ENCODE measurements around the gene AXL. TPM values are rescaled to one million over a fixed set of nuclear protein-coding genes. Genes with fewer than 3 reads are reported as not detected.

The AXL gene
- total and polyA plus RNA-seq, 3 donors from 2014 or later = 56.0 to 150 (median 98.2) TPM

DNA sequence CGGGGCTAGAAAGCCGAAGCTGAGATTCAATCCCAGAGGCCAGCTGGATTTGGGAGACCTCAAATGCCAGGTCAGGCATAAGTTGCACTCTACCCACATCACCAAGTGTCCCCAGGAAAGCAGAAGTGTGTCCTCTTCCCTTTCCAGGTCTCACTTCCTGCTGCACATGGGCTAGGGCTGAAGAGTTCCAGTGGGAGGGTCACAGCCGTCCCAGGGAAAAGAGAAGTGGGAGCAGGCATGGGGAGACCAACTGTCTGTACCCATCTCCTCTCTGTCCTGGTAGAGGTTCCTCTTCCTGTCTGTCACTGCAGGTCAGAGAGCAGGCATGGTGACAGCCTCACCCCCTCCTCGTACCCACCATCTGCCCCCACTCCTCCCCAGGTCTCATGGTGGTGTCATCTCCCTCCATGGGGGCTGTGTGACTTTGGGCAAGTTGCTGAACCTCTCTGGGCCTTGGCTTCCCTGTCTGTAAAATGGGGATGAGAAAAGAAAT is 14.8 kb downstream of the AXL start:
- Histone ChIP-seq H3K9me3 (no peaks in the 10 kb centered on the region), H3K27ac (no peak overlapping the region), H3K4me3 (no peak overlapping the region), H3K27me3 (no peaks in the 10 kb centered on the region), H3K36me3 (ENCODE audit: low read depth, missing control alignments) (no peaks in the 10 kb centered on the region), H3K4me1 (no peaks in the 10 kb centered on the region)
- DNase-seq = no peak
- TF ChIP-seq POLR2A (IDR thresholded peaks at IDR 0.05) (no peak), CTCF (IDR thresholded peaks at IDR 0.05) (no peak)
- intact Hi-C loops (cut with DNase I; ENCODE audit: low total_unique reads) = no loop called here
- WGBS, 2 donors = 72 to 82% methylated on average over 4 of the region's 4 CpGs

DNA sequence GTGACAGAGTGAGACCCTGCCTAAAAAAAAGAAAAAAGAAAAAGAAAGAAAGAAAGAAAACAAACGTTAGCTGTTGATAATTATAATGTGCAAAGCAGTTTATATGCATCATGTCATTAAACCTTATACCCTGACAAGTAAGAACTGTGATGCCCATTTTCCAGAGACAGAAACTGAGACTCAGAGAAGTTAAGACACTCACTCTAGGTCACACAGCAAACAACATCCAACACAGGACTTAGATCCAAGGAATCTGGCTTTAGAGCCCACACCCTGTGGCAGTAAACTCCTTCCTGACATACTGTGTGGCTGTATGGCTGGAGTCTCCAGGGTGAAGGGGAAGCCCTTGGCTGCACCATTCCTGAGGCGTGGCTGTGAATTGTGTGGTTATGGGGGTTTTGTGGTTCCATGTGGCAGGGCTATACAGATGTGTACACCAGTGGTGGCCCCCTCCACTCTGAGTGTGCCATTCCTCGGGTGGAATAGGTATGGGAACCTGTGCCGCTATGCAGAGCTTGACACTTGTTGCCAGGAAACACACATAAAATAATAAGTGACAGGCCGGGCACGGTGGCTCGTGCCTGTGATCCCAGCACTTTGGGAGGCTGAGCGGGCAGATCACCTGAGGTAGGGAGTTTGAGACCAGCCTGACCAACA is 15.6 kb downstream of the AXL start:
- intact Hi-C loops (cut with DNase I; ENCODE audit: low total_unique reads) = no loop called here
- Histone ChIP-seq H3K27ac (no peak overlapping the region), H3K4me1 (no peaks in the 10 kb centered on the region), H3K27me3 (no peaks in the 10 kb centered on the region), H3K4me3 (no peak overlapping the region), H3K36me3 (ENCODE audit: low read depth, missing control alignments) (no peaks in the 10 kb centered on the region), H3K9me3 (no peaks in the 10 kb centered on the region)
- 72 to 90% methylated on average over 8 of the region's 8 CpGs for WGBS, 2 donors
- no peak for DNase-seq
- TF ChIP-seq POLR2A (IDR thresholded peaks at IDR 0.05) = no peak
- TF ChIP-seq CTCF (IDR thresholded peaks at IDR 0.05) = no peak

DNA sequence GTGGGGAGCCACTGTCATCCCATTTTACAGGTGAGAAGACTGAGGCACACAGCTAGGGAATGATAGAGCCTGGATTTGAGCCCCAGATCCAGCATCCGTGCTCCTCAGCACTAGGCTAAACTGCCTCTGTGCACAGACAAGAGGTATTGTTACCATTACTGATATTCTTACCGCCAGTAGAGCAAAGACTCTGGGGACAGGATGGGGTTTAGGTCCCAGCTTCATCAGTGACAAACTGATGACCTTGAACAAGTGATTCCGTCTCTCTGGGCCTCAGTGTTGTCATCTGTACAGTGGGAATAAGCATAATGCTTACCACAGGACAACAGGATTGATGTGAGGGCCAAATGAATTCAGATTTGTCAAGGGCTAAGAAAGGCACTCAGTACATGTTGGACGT is 16.5 kb downstream of the AXL start:
- 78 to 81% methylated on average over 4 of the region's 4 CpGs for WGBS, 2 donors
- H3K4me3 ChIP-seq = no peak overlapping the region
- no peaks in the 10 kb centered on the region for H3K36me3 ChIP-seq (ENCODE audit: low read depth, missing control alignments)
- no peak for DNase-seq
- H3K4me1 ChIP-seq = no peaks in the 10 kb centered on the region
- H3K27ac ChIP-seq = no peak overlapping the region
- H3K27me3 ChIP-seq = no peaks in the 10 kb centered on the region
- TF ChIP-seq POLR2A (IDR thresholded peaks at IDR 0.05) (no peak), CTCF (IDR thresholded peaks at IDR 0.05) (no peak)
- H3K9me3 ChIP-seq = no peaks in the 10 kb centered on the region
- intact Hi-C loops (cut with DNase I; ENCODE audit: low total_unique reads) = no loop called here

DNA sequence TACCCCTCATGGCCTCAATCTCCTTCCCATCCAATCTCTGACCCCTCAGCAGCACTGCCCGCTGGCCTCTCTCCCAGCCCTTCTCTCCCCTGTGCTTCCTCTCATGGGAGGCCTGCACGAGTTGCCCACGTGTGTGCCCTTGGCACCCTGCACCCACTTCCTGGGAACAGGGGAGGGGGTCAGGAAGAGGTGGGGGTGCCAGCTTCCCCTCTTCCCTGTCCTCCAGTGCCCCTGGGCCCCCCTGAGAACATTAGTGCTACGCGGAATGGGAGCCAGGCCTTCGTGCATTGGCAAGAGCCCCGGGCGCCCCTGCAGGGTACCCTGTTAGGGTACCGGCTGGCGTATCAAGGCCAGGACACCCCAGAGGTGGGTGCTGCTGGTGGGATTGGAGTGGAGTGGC is 19.2 kb downstream of the AXL start:
- Histone ChIP-seq H3K4me3 (no peak overlapping the region), H3K4me1 (no peaks in the 10 kb centered on the region), H3K9me3 (no peaks in the 10 kb centered on the region), H3K36me3 (ENCODE audit: low read depth, missing control alignments) (no peaks in the 10 kb centered on the region), H3K27ac (no peak overlapping the region), H3K27me3 (no peaks in the 10 kb centered on the region)
- 85 to 87% methylated on average over 8 to 10 of the region's 10 CpGs for WGBS, 2 donors
- no peak for DNase-seq
- intact Hi-C loops (cut with DNase I; ENCODE audit: low total_unique reads) = no loop called here
- TF ChIP-seq CTCF (IDR thresholded peaks at IDR 0.05) (no peak), POLR2A (IDR thresholded peaks at IDR 0.05) (no peak)

GRCh38 chr19:41239363-41239762 is 20.3 kb downstream of the AXL start:
- Histone ChIP-seq H3K4me1 (no peaks in the 10 kb centered on the region), H3K36me3 (ENCODE audit: low read depth, missing control alignments) (no peaks in the 10 kb centered on the region), H3K4me3 (no peak overlapping the region), H3K9me3 (no peaks in the 10 kb centered on the region), H3K27me3 (no peaks in the 10 kb centered on the region), H3K27ac (no peak overlapping the region)
- TF ChIP-seq POLR2A (IDR thresholded peaks at IDR 0.05) (no peak), CTCF (IDR thresholded peaks at IDR 0.05) (no peak)
- no peak for DNase-seq
- WGBS, 2 donors = 89 to 94% methylated on average over 9 of the region's 9 CpGs
- intact Hi-C loops (cut with DNase I; ENCODE audit: low total_unique reads) = no loop called here
